H1 (cell line): ENCODE data around the gene SEPTIN1. TPM values are rescaled to one million over a fixed set of nuclear protein-coding genes. Genes with fewer than 3 reads are reported as not detected.
A peak's percentile ranks its signal among the peaks of the same experiment; 100 is the strongest.

ENCODE experiments used
- CTCF ChIA-PET: fragments of 300-600 bp; sonication (Branson Sonifier 250); formaldehyde crosslinking; loops from one replicate; lab custom pipeline; 2021; ENCODE audit not compliant: partially characterized antibody; lab: Charles Lee
- POLR2A ChIA-PET: fragments of 300-600 bp; sonication (Branson Sonifier 250); formaldehyde crosslinking; loops from one replicate; lab custom pipeline; 2021; ENCODE audit warnings: inconsistent platforms; ENCODE audit not compliant: partially characterized antibody; lab: Charles Lee
- DNase-seq, 2 experiments: peaks; one replicate each; pipeline versions ENCODE4 v3.0.0 to v3.0.0-alpha.2; 2010 to 2022; ENCODE audit warnings: low spot score in 2 of 2, low read depth in 1 of 2, mixed read lengths in 1 of 2
- FAIRE-seq: peaks from 2 replicates; lab custom pipeline; 2011; peaks lifted over from hg19 to GRCh38; lab: Jason Lieb, UNC
- H2AFZ ChIP-seq: 2 replicates; pipeline ENCODE4 v1.8.1; 2012; ENCODE audit warnings: low read length, inconsistent platforms
- H2AK5ac ChIP-seq: 2 replicates; pipeline ENCODE4 v1.6.1; 2013; ENCODE audit warnings: low read depth, low read length
- H2BK120ac ChIP-seq: replicated peaks from 2 replicates; pipeline ENCODE3; 2013; ENCODE audit warnings: low read depth, low read length, inconsistent platforms
- H2BK12ac ChIP-seq: 2 replicates; pipeline ENCODE4 v1.6.1; 2013; ENCODE audit warnings: low read depth, low read length
- H2BK15ac ChIP-seq: 2 replicates; pipeline ENCODE4 v1.6.1; 2013; ENCODE audit warnings: low read length
- H2BK20ac ChIP-seq: 2 replicates; pipeline ENCODE4 v1.6.1; 2013; ENCODE audit warnings: low read length
- H2BK5ac ChIP-seq: 2 replicates; pipeline ENCODE4 v1.6.1; 2013; ENCODE audit warnings: low read depth, low read length
- H3K14ac ChIP-seq: 2 replicates; pipeline ENCODE4 v1.6.1; 2013; ENCODE audit warnings: inconsistent platforms; ENCODE audit not compliant: insufficient read length
- H3K18ac ChIP-seq: 2 replicates; pipeline ENCODE4 v1.6.1; 2013; ENCODE audit warnings: low read length; ENCODE audit errors: extremely low read depth
- H3K23ac ChIP-seq: 2 replicates; pipeline ENCODE4 v1.6.1; 2013; ENCODE audit warnings: inconsistent platforms; ENCODE audit not compliant: insufficient read length
- H3K23me2 ChIP-seq: 2 replicates; pipeline ENCODE4 v1.6.1; 2013; ENCODE audit warnings: low read depth, low read length
- H3K27ac ChIP-seq: 2 replicates; pipeline ENCODE4 v1.6.1; 2011; ENCODE audit warnings: low read depth, low read length, inconsistent platforms
- H3K27me3 ChIP-seq, 4 experiments: replicated peaks in 1 of 4; 1 replicate in 1 of 4; 2 replicates in 3 of 4; pipeline versions ENCODE4 v1.6.1 to v1.8.1; 2011 to 2013; ENCODE audit warnings: low read length in 3 of 4, mild to moderate bottlenecking in 3 of 4, inconsistent platforms in 2 of 4, mixed read lengths in 2 of 4, moderate library complexity in 1 of 4; ENCODE audit not compliant: control insufficient read depth in 3 of 4, insufficient read depth in 3 of 4; ENCODE audit errors: extremely low read depth in 1 of 4
- H3K36me3 ChIP-seq, 4 experiments: 2 replicates each; pipeline versions ENCODE4 v1.6.1 to v1.8.1; 2011 to 2013; ENCODE audit warnings: mild to moderate bottlenecking in 4 of 4, low read length in 3 of 4, moderate library complexity in 2 of 4, control low read depth in 1 of 4, inconsistent platforms in 1 of 4; ENCODE audit not compliant: insufficient read depth in 4 of 4, control insufficient read depth in 2 of 4
- H3K4ac ChIP-seq: replicated peaks from 2 replicates; pipeline ENCODE3; 2013; ENCODE audit warnings: low read length, low read depth, mixed read lengths, inconsistent platforms; ENCODE audit not compliant: insufficient read length
- H3K4me1 ChIP-seq, 4 experiments: replicated peaks in 1 of 4; 1 replicate in 1 of 4; 2 replicates in 3 of 4; pipeline versions ENCODE4 v1.6.1 to v1.8.1; 2011 to 2013; ENCODE audit warnings: low read length in 3 of 4, inconsistent platforms in 2 of 4, mixed read lengths in 1 of 4; ENCODE audit not compliant: insufficient read depth in 4 of 4, control insufficient read depth in 3 of 4
- H3K4me2 ChIP-seq, 2 experiments: 2 replicates each; pipeline versions ENCODE4 v1.6.1 to v1.8.1; 2011 to 2013; ENCODE audit warnings: low read depth in 2 of 2, low read length in 2 of 2, control low read depth in 1 of 2, inconsistent platforms in 1 of 2, mild to moderate bottlenecking in 1 of 2; ENCODE audit not compliant: insufficient read depth in 1 of 2
- H3K4me3 ChIP-seq, 4 experiments: fragments of 200-600, 300-600 bp in 1 of 4; sonication (generic), shearing (Covaris generic), sonication (Bioruptor Twin) in 1 of 4; 2 replicates each; pipeline versions ENCODE4 v1.5.1 to v1.8.1; 2011 to 2016; ENCODE audit warnings: low read length in 4 of 4, low read depth in 3 of 4, control low read depth in 2 of 4, inconsistent platforms in 2 of 4, mild to moderate bottlenecking in 2 of 4, mixed read lengths in 1 of 4, moderate library complexity in 1 of 4; ENCODE audit not compliant: insufficient read depth in 2 of 4; ENCODE audit errors: extremely low read depth in 1 of 4
- H3K56ac ChIP-seq: replicated peaks from 2 replicates; pipeline ENCODE3; 2013; ENCODE audit warnings: low read depth, mild to moderate bottlenecking, mixed read lengths, low read length, inconsistent platforms; ENCODE audit not compliant: insufficient read length
- H3K79me1 ChIP-seq: 2 replicates; pipeline ENCODE4 v1.6.1; 2013; ENCODE audit warnings: low read depth, low read length, control low read depth
- H3K79me2 ChIP-seq, 2 experiments: 2 replicates each; pipeline versions ENCODE4 v1.6.1 to v1.8.1; 2012 to 2013; ENCODE audit warnings: low read length in 2 of 2, mild to moderate bottlenecking in 2 of 2, inconsistent platforms in 1 of 2; ENCODE audit not compliant: insufficient read depth in 2 of 2, control insufficient read depth in 1 of 2
- H3K9ac ChIP-seq, 4 experiments: replicated peaks in 1 of 4; 1 replicate in 1 of 4; 2 replicates in 3 of 4; pipeline versions ENCODE4 v1.6.1 to v1.8.1; 2011 to 2013; ENCODE audit warnings: low read depth in 3 of 4, low read length in 3 of 4, control low read depth in 2 of 4, mild to moderate bottlenecking in 2 of 4, moderate library complexity in 2 of 4, inconsistent platforms in 1 of 4; ENCODE audit errors: extremely low read depth in 1 of 4
- H3K9me3 ChIP-seq, 2 experiments: 2 replicates each; pipeline versions ENCODE4 v1.6.1 to v1.8.1; 2012 to 2013; ENCODE audit warnings: mild to moderate bottlenecking in 2 of 2, moderate library complexity in 2 of 2, control low read depth in 1 of 2, inconsistent platforms in 1 of 2, low read depth in 1 of 2, low read length in 1 of 2, mixed read lengths in 1 of 2; ENCODE audit not compliant: insufficient read depth in 2 of 2
- H4K20me1 ChIP-seq, 2 experiments: replicated peaks in 1 of 2; 2 replicates each; pipeline versions ENCODE3 to v1.8.1; 2011 to 2013; ENCODE audit warnings: inconsistent platforms in 2 of 2, low read length in 2 of 2, mild to moderate bottlenecking in 1 of 2; ENCODE audit not compliant: insufficient read depth in 2 of 2, control insufficient read depth in 1 of 2
- H4K5ac ChIP-seq: 2 replicates; pipeline ENCODE4 v1.6.1; 2013; ENCODE audit warnings: low read length, low read depth, mixed read lengths, inconsistent platforms; ENCODE audit not compliant: insufficient read length
- H4K8ac ChIP-seq: 2 replicates; pipeline ENCODE4 v1.8.0; 2013; ENCODE audit warnings: mild to moderate bottlenecking, moderate library complexity, low read length, inconsistent platforms; ENCODE audit not compliant: insufficient read depth; ENCODE audit errors: extremely low read depth
- H4K91ac ChIP-seq: replicated peaks from 2 replicates; pipeline ENCODE3; 2013; ENCODE audit warnings: low read length, mixed read lengths, inconsistent platforms; ENCODE audit not compliant: insufficient read length
- BRCA1 ChIP-seq: IDR thresholded peaks from 2 replicates; pipeline ENCODE4 v1.6.1; 2012; ENCODE audit warnings: low read depth, low read length, improper control_type of control experiment
- POLR2A ChIP-seq, 2 experiments: IDR thresholded peaks; 1 replicate in 1 of 2; 2 replicates in 1 of 2; pipeline ENCODE4 v1.6.1; 2011; ENCODE audit warnings: low read depth in 2 of 2, low read length in 2 of 2, mild to moderate bottlenecking in 2 of 2; ENCODE audit errors: control extremely low read depth in 1 of 2
- WGBS, 2 experiments: shearing (Covaris generic) in 1 of 2; methylation state at CpG; one replicate each; pipeline versions ENCODE4 v1.1.6 to v1.1.7; 2013 to 2015; ENCODE audit warnings: low lambda C conversion rate in 2 of 2, mixed read lengths in 2 of 2, inconsistent platforms in 1 of 2, low coverage in 1 of 2, missing lambda C conversion rate in 1 of 2; ENCODE audit not compliant: insufficient replicate concordance in 2 of 2, insufficient coverage in 1 of 2, insufficient read length in 1 of 2; ENCODE audit errors: extremely low coverage in 1 of 2, missing lambda C conversion rate in 1 of 2; 5-methylcytosine and 5-hydroxymethylcytosine counted together
- polyA plus RNA-seq, 7 experiments: library from polyadenylated mRNA; depleted of rRNA in 3 of 7; stranded (reverse) in 5 of 7; unstranded in 2 of 7; fragments of >200 nt in 5 of 7; fragments of 200-250 nt in 2 of 7; gene quantifications; 1 replicate in 5 of 7; 2 replicates in 1 of 7; 4 replicates in 1 of 7; pipeline versions ENCODE4 v1.2.1 to v1.2.3, GENCODE V29; 2011 to 2013; ENCODE audit warnings: missing spikeins in 2 of 7, mixed read lengths in 2 of 7
- total RNA-seq: library from RNA; stranded (reverse); fragmentation: NEBNext Ultra II Directional; extraction: Animal tissue kit (Norgen Biotek cat#: 25700); gene quantifications from 2 replicates; pipeline ENCODE4 v1.2.1, GENCODE V29; 2021

Gene SEPTIN1
- total and polyA plus RNA-seq, 2 of the 8 experiments (the other 6 are each of a cell fraction or from before 2014, with no cell fraction given), result 0.24 to 1.4 TPM

DNA sequence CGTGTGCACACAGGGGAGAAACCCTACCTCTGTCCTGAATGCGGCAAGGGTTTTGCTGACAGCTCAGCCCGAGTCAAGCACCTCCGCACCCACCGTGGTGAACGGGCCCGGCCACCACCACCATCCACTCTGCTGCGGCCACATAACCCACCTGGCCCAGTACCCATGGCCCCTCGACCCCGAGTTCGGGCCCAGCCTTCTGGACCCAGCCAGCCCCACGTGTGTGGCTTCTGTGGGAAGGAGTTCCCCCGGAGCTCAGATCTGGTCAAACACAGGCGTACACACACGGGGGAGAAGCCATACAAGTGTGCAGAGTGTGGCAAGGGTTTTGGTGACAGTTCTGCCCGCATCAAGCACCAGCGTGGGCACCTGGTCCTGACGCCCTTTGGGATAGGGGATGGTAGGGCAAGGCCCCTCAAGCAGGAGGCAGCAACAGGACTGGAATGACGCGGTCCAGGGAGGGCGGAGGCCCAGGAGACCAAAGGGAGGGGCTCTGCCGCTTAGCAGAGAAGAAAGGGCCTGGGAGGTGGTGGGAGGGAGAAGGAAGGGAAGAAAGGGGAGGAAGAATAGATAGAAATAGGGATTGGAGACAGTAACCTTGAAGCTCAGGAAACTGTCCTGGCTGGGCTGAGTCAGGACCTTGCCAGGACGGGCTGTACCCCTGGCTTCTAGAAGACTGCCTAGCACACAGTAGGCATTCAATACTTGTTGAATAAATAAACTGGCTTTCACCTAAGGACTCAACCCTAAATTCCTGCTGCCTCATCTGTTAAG is 16.5 kb upstream of the SEPTIN1 start:
- no peak overlapping the region for H2BK120ac ChIP-seq
- no peaks in the 10 kb centered on the region; the same call in 1 of the 2 replicates for H3K79me1 ChIP-seq
- DNase-seq, result peak in 1 of 2 experiments; percentile 44
- H3K14ac ChIP-seq, result no peak overlapping the region
- H4K8ac ChIP-seq, result peak overlapping the region; percentile 51; the same call in 1 of the 2 replicates
- H3K4me2 ChIP-seq, result peak overlapping the region; percentile 79 to 93; a peak in 2 of 4 replicates
- CTCF ChIA-PET, result interaction anchor here (0.7 to 2.6 kb wide), 6 partner anchors 10 to 260 kb away, joined by 3 to 23 read pairs (median 4); partner anchors contain the start of genes FBRS, SEPTIN1 and ZNF771
- no peak overlapping the region for H3K56ac ChIP-seq
- H2AFZ ChIP-seq, result no peak overlapping the region
- H3K23me2 ChIP-seq, result peaks cover 11% of the 10 kb centered on the region; the same call in 1 of the 2 replicates
- H3K4me1 ChIP-seq, result peaks cover 0 to 15% (median 8%) of the 10 kb centered on the region in 4 experiments; a peak in 6 of 7 replicates
- H3K79me2 ChIP-seq, result peaks cover 5 to 21% of the 10 kb centered on the region in 2 experiments; a peak in 2 of 4 replicates
- no peak overlapping the region for H4K5ac ChIP-seq
- H3K23ac ChIP-seq, result no peak overlapping the region
- no peak overlapping the region for H2BK5ac ChIP-seq
- 87% methylated on average over 22 of the region's 23 CpGs; no CpG with 5 or more reads in 1 of the 2 experiments for WGBS, 2 experiments
- H2BK12ac ChIP-seq, result no peak overlapping the region
- H3K27ac ChIP-seq, result no peak overlapping the region
- no peak overlapping the region for H2AK5ac ChIP-seq
- FAIRE-seq, result no peak
- H3K36me3 ChIP-seq, result peaks cover 4 to 21% (median 14%) of the 10 kb centered on the region in 4 experiments; a peak in 6 of 8 replicates
- no peak overlapping the region for H2BK15ac ChIP-seq
- no peak overlapping the region; a peak in 2 of 7 replicates for H3K9ac ChIP-seq
- POLR2A ChIA-PET, result interaction anchor here (0.8 to 12.6 kb wide), 16 partner anchors 9 to 216 kb away, joined by 3 to 151 read pairs (median 4); partner anchors contain the start of genes CD2BP2, MYL11, SEPTIN1 and ZNF747
- H3K27me3 ChIP-seq, result no peaks in the 10 kb centered on the region; a peak in 1 of 7 replicates
- no peak overlapping the region for H2BK20ac ChIP-seq
- H4K91ac ChIP-seq, result peak overlapping the region; percentile 66
- H3K9me3 ChIP-seq, result no peaks in the 10 kb centered on the region
- no peak overlapping the region for H3K4ac ChIP-seq
- TF ChIP-seq POLR2A (IDR thresholded peaks at IDR 0.05; ENCODE audit: control extremely low read depth in 1 of 2, low read depth in 2 of 2, low read length in 2 of 2) (peak in 1 of 2 experiments; percentile 5; a peak in 1 of 3 replicates), BRCA1 (no peak)
- H4K20me1 ChIP-seq, result peaks cover 12 to 17% of the 10 kb centered on the region in 2 experiments
- H3K4me3 ChIP-seq, result peak overlapping the region in 1 of 4 experiments; percentile 65; a peak in 1 of 8 replicates
- H3K18ac ChIP-seq, result no peak overlapping the region
